Mesenchymal stem cell (in vitro differentiated cells and primary cell): Measurements from ENCODE around the gene PSMD13.
"Not testable (repeated sequence)": the region's sequence is repeated elsewhere in the genome, so short reads cannot be mapped to it uniquely, and the experiment has no call there.

ENCODE experiments used
- DNase-seq: peaks from one replicate; pipeline ENCODE4 v3.0.0-alpha.2; 2013
- H2AFZ ChIP-seq: one replicate; pipeline ENCODE4 v1.6.1; 2013; ENCODE audit warnings: low read depth, mild to moderate bottlenecking, control low read depth, inconsistent platforms, low read length, moderate library complexity
- H2AK5ac ChIP-seq: 2 replicates; pipeline ENCODE4 v1.6.1; 2013; ENCODE audit warnings: low read length, moderate library complexity, mild to moderate bottlenecking, inconsistent platforms; ENCODE audit not compliant: severe bottlenecking
- H2BK120ac ChIP-seq: one replicate; pipeline ENCODE4 v1.6.1; 2013; ENCODE audit warnings: low read depth, mild to moderate bottlenecking, inconsistent platforms, low read length, moderate library complexity
- H2BK12ac ChIP-seq, 2 experiments: one replicate each; pipeline ENCODE4 v1.6.1; 2013; ENCODE audit warnings: inconsistent platforms in 2 of 2, low read length in 2 of 2, mild to moderate bottlenecking in 2 of 2, moderate library complexity in 2 of 2, control low read depth in 1 of 2
- H2BK15ac ChIP-seq: one replicate; pipeline ENCODE4 v1.6.1; 2013; ENCODE audit warnings: mild to moderate bottlenecking, low read depth, inconsistent platforms; ENCODE audit not compliant: poor library complexity, severe bottlenecking
- H2BK5ac ChIP-seq: 2 replicates; pipeline ENCODE4 v1.6.1; 2013; ENCODE audit warnings: low read depth, mild to moderate bottlenecking, low read length, control low read depth, inconsistent platforms; ENCODE audit not compliant: poor library complexity, severe bottlenecking
- H3K14ac ChIP-seq, 2 experiments: one replicate each; pipeline ENCODE4 v1.6.1; 2013; ENCODE audit warnings: inconsistent platforms in 2 of 2, low read length in 2 of 2, control low read depth in 1 of 2, mild to moderate bottlenecking in 1 of 2, moderate library complexity in 1 of 2
- H3K18ac ChIP-seq, 2 experiments: one replicate each; pipeline ENCODE4 v1.6.1; 2013; ENCODE audit warnings: inconsistent platforms in 2 of 2, low read length in 2 of 2, control low read depth in 1 of 2, low read depth in 1 of 2, mild to moderate bottlenecking in 1 of 2
- H3K23ac ChIP-seq, 2 experiments: one replicate each; pipeline ENCODE4 v1.6.1; 2013; ENCODE audit warnings: inconsistent platforms in 2 of 2, low read length in 2 of 2, mild to moderate bottlenecking in 2 of 2, moderate library complexity in 2 of 2, control low read depth in 1 of 2
- H3K27ac ChIP-seq: 2 replicates; pipeline ENCODE4 v1.5.1; 2013; ENCODE audit warnings: mild to moderate bottlenecking, moderate library complexity, low read length, control low read depth, inconsistent platforms; ENCODE audit not compliant: poor library complexity, severe bottlenecking
- H3K27me3 ChIP-seq, 2 experiments: 2 replicates each; pipeline versions ENCODE4 v1.6.1 to v1.7.0; 2013; ENCODE audit warnings: low read length in 2 of 2, mild to moderate bottlenecking in 2 of 2, moderate library complexity in 2 of 2, control low read depth in 1 of 2, inconsistent platforms in 1 of 2; ENCODE audit not compliant: control insufficient read depth in 1 of 2, insufficient read depth in 1 of 2
- H3K36me3 ChIP-seq, 2 experiments: 2 replicates each; pipeline versions ENCODE4 v1.6.1 to v1.7.0; 2013; ENCODE audit warnings: low read length in 2 of 2, control low read depth in 1 of 2, inconsistent platforms in 1 of 2, low read depth in 1 of 2, mild to moderate bottlenecking in 1 of 2; ENCODE audit not compliant: insufficient read depth in 2 of 2, control insufficient read depth in 1 of 2
- H3K4ac ChIP-seq, 2 experiments: one replicate each; pipeline ENCODE4 v1.6.1; 2013; ENCODE audit warnings: inconsistent platforms in 2 of 2, low read length in 2 of 2, mild to moderate bottlenecking in 2 of 2, moderate library complexity in 2 of 2, control low read depth in 1 of 2, low read depth in 1 of 2
- H3K4me1 ChIP-seq: 2 replicates; pipeline ENCODE4 v1.6.1; 2013; ENCODE audit warnings: low read depth, low read length, control low read depth; ENCODE audit not compliant: control insufficient read depth, insufficient read depth
- H3K4me2 ChIP-seq: 2 replicates; pipeline ENCODE4 v1.6.1; 2013; ENCODE audit warnings: low read length, mild to moderate bottlenecking, inconsistent platforms; ENCODE audit not compliant: poor library complexity, severe bottlenecking
- H3K4me3 ChIP-seq, 2 experiments: 2 replicates each; pipeline versions ENCODE4 v1.5.1 to v1.7.0; 2013; ENCODE audit warnings: low read length in 2 of 2, mild to moderate bottlenecking in 2 of 2, control low read depth in 1 of 2, low read depth in 1 of 2; ENCODE audit not compliant: insufficient read depth in 1 of 2
- H3K79me1 ChIP-seq: replicated peaks from 2 replicates; pipeline ENCODE4 v1.6.1; 2013; ENCODE audit warnings: mild to moderate bottlenecking, control low read depth, low read length, inconsistent platforms; ENCODE audit not compliant: poor library complexity, severe bottlenecking
- H3K9ac ChIP-seq: 2 replicates; pipeline ENCODE4 v1.7.0; 2013; ENCODE audit warnings: mild to moderate bottlenecking, low read length, moderate library complexity
- H3K9me3 ChIP-seq: 2 replicates; pipeline ENCODE4 v1.7.0; 2013; ENCODE audit warnings: mild to moderate bottlenecking, low read length; ENCODE audit not compliant: control insufficient read depth
- H4K8ac ChIP-seq: one replicate; pipeline ENCODE4 v1.6.1; 2013; ENCODE audit warnings: inconsistent platforms, mild to moderate bottlenecking, low read length, moderate library complexity
- H4K91ac ChIP-seq: one replicate; pipeline ENCODE4 v1.6.1; 2013; ENCODE audit warnings: mild to moderate bottlenecking, low read length, inconsistent platforms
- WGBS: methylation state at CpG from one replicate; pipeline ENCODE4 v1.1.7; 2013; ENCODE audit warnings: mixed read lengths; 5-methylcytosine and 5-hydroxymethylcytosine counted together

The PSMD13 gene

DNA sequence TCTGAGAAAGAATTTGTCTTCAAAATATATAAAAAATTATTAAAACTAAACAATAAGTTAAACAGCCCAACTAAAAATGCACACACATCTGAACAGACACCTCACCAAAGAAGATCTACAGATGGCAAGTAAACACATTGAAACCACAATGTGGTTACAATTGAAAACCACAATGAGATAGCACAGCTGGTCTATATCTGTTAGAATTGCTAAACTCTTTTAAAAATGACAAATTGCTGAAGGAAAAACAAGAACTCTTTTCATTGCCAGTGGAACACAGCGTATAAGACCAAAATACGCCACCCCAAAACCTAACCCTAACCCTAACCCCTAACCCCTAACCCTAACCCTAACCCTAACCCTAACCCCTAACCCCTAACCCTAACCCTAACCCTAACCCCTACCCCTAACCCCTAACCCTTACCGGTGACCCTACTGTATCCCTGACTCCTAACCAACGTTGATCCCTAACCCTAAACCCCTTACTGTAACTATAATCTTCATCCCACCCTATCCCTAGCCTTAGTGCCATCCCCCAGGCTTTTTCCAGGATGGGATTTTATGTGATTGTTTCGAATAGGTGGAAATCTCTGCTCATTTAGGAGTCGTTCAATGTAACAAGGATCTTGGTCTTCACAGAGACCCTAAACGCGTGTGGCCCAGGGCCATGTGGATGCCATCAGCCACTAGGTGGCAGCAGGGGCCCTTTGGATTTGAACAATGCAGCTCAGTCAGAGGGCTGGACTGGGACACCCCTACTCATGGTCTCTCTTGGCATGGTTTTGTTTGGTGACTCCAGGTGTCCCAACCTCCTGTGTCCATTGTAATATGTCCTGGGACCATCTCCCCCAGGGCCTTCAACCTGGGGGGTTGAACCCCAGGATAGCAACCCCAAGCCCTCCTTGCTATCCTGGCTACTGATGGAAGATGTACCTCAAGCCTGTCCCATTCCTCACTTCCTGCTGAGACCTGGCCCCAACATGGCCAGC lies 45.0 kb upstream of the PSMD13 start:
- not testable (repeated sequence) for H2BK15ac ChIP-seq

DNA sequence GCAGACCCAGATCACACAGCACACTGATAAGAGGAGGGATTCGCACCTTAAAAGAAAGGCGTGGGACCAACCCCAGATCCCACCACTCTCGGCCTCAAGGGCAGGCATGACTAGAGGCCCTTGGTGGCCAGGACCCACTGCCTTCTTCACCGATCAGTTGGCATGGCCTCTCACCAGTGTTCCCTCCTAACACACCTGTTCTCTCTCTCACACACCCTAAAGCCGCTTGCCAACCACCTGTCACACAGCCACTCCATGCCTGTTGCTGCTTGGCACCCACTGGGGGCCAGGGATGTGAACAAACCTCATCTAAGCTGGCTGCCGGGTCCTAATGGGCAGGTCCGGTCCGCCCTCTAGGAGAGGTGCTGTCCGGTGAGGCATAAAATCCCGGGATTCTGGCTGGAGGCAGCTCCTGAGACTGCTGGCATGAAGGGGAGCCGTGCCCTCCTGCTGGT lies 44.1 kb upstream of the PSMD13 start, which contains the start of gene SCGB1C1:
Gene SCGB1C1, plus strand, starts transcription at position 405 of the 455 bp plus-strand sequence. Its CDS starts 22 bp downstream, at position 427.
- not testable (repeated sequence) for H3K4me1 ChIP-seq, H3K79me1 ChIP-seq
- 94% methylated on average over 3 of the region's 11 CpGs for WGBS

More for the DNA sequence above, 45.0 kb upstream of the PSMD13 start:
- not testable (repeated sequence) for H3K23ac ChIP-seq, H4K91ac ChIP-seq, H4K8ac ChIP-seq, H3K9ac ChIP-seq, H3K14ac ChIP-seq, H2BK5ac ChIP-seq, H3K4me2 ChIP-seq, H3K27ac ChIP-seq, H2AK5ac ChIP-seq, H2BK12ac ChIP-seq, DNase-seq, H3K18ac ChIP-seq, H3K4me1 ChIP-seq, H2BK120ac ChIP-seq, H3K36me3 ChIP-seq, H3K27me3 ChIP-seq, H3K79me1 ChIP-seq, H3K4ac ChIP-seq, H3K9me3 ChIP-seq, H2AFZ ChIP-seq, H3K4me3 ChIP-seq
- 0% methylated on average over 2 of the region's 8 CpGs for WGBS

DNA sequence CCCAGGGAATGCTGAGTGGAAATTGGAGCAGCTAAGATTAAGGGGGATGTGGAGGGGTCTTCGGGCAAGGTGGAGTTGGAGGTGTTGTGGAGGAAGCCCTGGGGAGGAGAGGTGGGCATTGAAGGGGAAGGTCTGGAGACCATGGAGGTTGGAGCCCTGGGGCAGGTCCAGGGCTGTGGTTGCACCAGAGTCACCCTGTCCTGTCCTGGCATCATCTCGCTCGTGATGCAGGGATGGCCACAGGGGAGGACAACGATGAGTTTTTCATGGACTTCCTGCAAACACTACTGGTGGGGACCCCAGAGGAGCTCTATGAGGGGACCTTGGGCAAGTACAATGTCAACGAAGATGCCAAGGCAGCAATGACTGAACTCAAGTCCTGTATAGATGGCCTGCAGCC lies 43.3 kb upstream of the PSMD13 start:
- H3K4me1 ChIP-seq, H2AFZ ChIP-seq, H3K4me3 ChIP-seq, H2BK120ac ChIP-seq, H4K91ac ChIP-seq, H3K14ac ChIP-seq, H3K27me3 ChIP-seq, H3K9me3 ChIP-seq, H3K27ac ChIP-seq, H3K23ac ChIP-seq, H3K79me1 ChIP-seq, DNase-seq, H3K9ac ChIP-seq, H2BK15ac ChIP-seq, H2BK5ac ChIP-seq, H3K4ac ChIP-seq, H3K4me2 ChIP-seq, H3K18ac ChIP-seq, H4K8ac ChIP-seq, H2AK5ac ChIP-seq, H3K36me3 ChIP-seq, H2BK12ac ChIP-seq: not testable (repeated sequence)
- WGBS = 94% methylated on average over 4 of the region's 5 CpGs

More for the DNA sequence above, 44.1 kb upstream of the PSMD13 start, which contains the start of gene SCGB1C1:
- not testable (repeated sequence) for H3K27me3 ChIP-seq, H2AK5ac ChIP-seq, DNase-seq, H3K9ac ChIP-seq, H2AFZ ChIP-seq, H3K14ac ChIP-seq, H2BK120ac ChIP-seq, H3K9me3 ChIP-seq, H4K91ac ChIP-seq, H3K18ac ChIP-seq, H3K23ac ChIP-seq, H3K27ac ChIP-seq, H2BK15ac ChIP-seq, H2BK5ac ChIP-seq, H2BK12ac ChIP-seq, H3K36me3 ChIP-seq, H3K4me3 ChIP-seq, H3K4ac ChIP-seq, H3K4me2 ChIP-seq, H4K8ac ChIP-seq
